GM04503 (cell line): ENCODE results near the gene MIDN.
A peak's percentile ranks its signal among the peaks of the same experiment; 100 is the strongest.

Source experiments
- DNase-seq: peaks from one replicate; pipeline ENCODE4 v3.0.0-alpha.2; 2012; ENCODE audit warnings: low read depth

Gene MIDN

DNA sequence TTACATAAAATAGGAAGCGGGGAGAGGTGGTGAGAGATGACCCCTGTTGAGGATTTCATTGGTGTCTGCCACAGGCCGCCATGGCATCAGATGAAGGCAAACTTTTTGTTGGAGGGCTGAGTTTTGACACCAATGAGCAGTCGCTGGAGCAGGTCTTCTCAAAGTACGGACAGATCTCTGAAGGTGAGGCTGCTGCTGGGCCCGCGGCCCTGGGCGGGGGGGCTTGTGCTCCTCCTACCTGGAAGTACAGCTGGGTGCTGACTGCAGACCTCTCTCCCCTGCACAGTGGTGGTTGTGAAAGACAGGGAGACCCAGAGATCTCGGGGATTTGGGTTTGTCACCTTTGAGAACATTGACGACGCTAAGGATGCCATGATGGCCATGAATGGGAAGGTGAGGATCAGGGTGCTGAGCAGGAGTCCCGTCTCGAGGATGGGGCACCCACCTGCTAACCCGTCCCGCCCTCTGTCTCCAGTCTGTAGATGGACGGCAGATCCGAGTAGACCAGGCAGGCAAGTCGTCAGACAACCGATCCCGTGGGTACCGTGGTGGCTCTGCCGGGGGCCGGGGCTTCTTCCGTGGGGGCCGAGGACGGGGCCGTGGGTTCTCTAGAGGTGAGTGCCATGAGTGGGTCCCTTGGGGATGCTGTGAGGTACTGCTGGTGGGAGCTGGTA lies 22.6 kb downstream of the MIDN start:
- no peak for DNase-seq

GRCh38 chr19:1271528-1272422 lies 23.4 kb downstream of the MIDN start:
- no peak for DNase-seq

GRCh38 chr19:1272423-1273262 lies 24.3 kb downstream of the MIDN start:
- no peak for DNase-seq

- DNase-seq = no peak
Observed at GRCh38 chr19:1273263-1274041, 25.1 kb downstream of the MIDN start.

DNA sequence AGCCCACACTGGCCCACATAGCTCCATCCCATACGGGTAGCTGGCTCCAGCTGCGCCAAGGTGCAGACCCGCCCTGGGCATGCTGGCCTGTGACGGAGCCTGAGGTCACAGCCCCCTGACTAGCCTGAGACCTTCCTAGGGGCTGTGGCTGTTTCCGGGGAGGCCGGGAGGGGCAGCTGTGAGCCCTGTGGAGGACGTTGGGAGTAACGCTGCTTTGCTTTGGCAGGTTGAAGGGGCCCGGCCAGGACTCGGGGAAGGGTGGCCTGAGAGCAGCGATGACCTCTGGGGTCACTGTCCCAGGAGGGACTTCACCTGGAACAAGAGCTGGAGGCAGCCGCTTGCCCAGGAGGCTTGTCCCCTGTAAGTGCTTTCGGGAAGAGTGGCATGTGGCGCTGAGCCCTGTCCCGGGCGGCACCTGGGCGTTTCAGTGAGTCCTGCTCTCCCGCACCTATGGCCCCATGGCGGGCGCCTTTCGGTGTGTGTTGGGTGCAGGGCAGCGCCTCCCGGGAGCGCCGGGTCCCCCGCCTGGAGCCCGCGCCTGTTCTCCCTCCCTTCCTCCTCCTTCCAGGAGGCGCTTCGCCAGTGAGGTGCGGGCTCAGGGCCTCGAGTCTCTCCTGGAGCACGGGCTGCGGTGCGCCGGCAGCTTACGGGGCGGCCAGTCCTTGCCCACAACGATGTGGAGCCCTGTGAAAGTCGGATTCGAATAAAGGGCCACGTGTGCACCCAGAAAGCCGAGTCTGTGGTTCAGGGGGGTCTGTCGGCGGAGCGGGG lies 25.9 kb downstream of the MIDN start:
- DNase-seq = no peak

GRCh38 chr19:1274852-1275259 lies 26.5 kb downstream of the MIDN start:
- DNase-seq = no peak

- DNase-seq = no peak
Observed at GRCh38 chr19:1275260-1275975, 27.0 kb downstream of the MIDN start, which contains the start of gene FAM174C. FAM174C (plus strand) TSS chr19:1275530; CDS start chr19:1275550, 20 bp downstream.

GRCh38 chr19:1275976-1276627 lies 27.7 kb downstream of the MIDN start:
- DNase-seq = no peak

GRCh38 chr19:1276628-1277022 lies 28.2 kb downstream of the MIDN start:
- DNase-seq = no peak

- no peak for DNase-seq
Observed at GRCh38 chr19:1277061-1277460, 28.7 kb downstream of the MIDN start.

GRCh38 chr19:1278074-1278473 lies 29.7 kb downstream of the MIDN start:
- no peak for DNase-seq

DNA sequence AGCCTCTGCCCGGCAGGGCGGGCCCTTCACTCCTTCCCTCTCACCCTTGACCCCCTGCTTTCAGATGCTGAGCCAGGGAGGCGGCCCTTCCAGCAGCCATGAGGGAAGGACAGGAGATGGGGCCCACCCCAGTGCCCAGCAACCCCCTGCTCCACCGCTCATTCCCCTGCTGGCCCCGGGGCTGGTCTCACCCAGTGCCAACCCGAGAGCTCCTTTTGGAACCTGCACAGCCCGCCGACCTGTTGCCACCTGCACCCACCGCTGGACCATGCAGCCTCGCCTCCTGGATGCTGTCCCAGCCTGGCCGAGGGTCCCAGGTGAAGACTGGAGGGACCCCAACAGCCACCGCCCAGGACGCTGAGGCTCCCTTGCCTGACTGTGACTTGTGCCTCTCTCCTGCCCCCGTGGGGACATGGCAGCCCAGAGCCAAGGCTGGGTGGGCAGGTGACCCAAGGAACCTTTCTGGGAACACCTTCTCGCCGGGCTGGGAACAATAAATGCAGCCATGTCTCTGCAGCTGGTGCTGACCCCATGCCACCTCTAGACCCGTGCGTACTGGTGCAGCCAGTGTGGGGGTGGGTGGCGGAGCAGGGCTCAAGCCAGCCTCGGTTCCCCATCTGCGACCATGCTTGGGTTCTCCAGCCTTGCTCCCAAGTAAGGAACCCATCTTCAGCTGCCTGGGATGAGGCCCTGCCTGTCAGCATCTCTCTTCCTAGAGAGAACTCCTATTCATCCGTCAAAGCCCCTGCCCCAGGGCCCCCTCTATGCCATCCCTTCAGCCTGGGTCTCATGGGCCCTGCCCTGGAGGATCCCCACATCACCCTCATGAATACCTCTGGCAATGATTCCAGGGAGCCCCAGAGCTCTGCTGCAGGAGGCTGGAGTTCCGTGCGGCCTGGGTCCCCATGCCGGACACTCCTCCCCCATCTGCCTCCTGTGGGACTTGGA lies 30.6 kb downstream of the MIDN start:
- no peak for DNase-seq

DNA sequence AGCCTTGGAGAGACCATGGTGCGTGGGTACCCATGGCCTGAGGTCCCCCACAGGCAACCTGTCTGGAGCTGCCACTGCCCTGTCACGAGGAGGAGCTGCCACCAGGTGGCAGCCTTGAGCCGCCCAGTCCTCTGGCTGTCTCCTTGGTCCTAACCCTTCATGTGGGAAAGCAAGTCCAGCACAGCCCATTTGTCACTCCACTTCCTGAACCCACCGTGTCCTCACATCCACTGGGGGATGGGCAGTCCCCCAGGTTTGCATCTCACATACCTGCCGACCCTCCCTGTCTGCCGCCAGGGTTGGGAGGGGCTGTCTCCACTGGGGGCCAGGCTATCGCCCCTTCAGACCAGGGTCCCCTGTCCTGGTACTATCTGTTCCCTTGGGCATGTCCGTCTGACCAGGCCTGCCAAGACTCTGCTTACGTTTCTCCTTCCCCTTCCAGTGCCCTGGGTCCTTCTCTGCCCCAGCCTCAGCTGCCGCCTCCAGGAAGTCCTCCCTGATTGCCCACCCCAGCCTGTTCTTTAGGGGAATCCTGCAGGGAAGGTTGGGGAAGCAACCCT lies 31.5 kb downstream of the MIDN start:
- DNase-seq = peak; percentile 23

- DNase-seq = no peak
Observed at GRCh38 chr19:1280636-1281568, 32.5 kb downstream of the MIDN start.

DNA sequence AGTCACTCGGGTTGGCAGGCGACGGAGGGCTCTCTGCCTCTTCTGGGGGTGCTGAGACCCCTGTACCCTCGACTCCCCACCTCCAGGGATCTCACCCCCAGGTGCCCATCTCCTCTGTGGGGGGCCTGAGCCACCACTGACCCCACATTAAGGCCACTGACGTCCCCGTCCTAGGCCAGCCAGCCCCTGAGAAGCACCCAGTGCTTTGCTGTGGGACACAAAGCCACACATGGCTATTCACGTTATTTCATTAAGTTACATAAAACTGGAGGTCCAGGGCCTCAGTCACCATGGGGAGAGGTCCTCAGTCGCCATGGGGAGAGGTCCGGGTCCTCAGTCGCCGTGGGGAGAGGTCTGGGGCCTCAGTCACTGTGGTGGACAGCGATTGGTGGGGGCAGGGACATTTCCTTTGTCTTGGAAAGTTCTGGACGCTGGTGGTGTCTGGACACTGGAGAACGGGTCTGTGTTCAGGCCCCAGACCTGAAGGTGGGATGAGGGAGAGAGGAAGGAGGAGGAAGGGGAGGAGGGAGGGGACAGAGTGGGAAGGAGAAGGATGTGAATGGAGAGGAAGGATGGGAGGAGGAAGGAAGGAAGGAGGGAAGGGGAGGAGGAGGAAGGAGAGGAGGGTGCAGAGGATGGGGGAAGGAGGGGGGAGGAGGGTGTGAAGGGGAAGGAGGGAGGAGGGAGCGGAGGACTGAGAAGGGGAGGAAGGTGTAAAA lies 33.3 kb downstream of the MIDN start:
- DNase-seq = no peak

- no peak for DNase-seq
Observed at GRCh38 chr19:1282588-1283206, 34.3 kb downstream of the MIDN start.
